HL-60 (cell line): Measurements from ENCODE around the gene VTI1A.
A peak's percentile ranks its signal among the peaks of the same experiment; 100 is the strongest.

Source experiments
- DNase-seq, 2 experiments: peaks; one replicate each; pipeline ENCODE4 v3.0.0-alpha.2; 2010 to 2020; ENCODE audit warnings: low read depth in 1 of 2, low spot score in 1 of 2
- H3K27ac ChIP-seq: fragments of 250-450 bp; sonication (Bioruptor Pico); replicated peaks from 2 replicates; pipeline ENCODE4 v1.5.1; 2020; ENCODE audit warnings: mild to moderate bottlenecking, moderate library complexity
- H3K27me3 ChIP-seq: fragments of 250-450 bp; sonication (Bioruptor Pico); 2 replicates; pipeline ENCODE4 v1.5.1; 2021; ENCODE audit warnings: mild to moderate bottlenecking, moderate library complexity; ENCODE audit not compliant: insufficient read depth, poor library complexity, severe bottlenecking
- H3K4me3 ChIP-seq: replicated peaks from 2 replicates; pipeline ENCODE4 v1.5.1; 2011; ENCODE audit warnings: mild to moderate bottlenecking, control low read depth, low read length; ENCODE audit not compliant: insufficient read depth
- GABPA ChIP-seq: IDR thresholded peaks from 2 replicates; pipeline ENCODE4 v1.6.1; 2012; ENCODE audit warnings: low read depth
- POLR2AphosphoS5 ChIP-seq: IDR thresholded peaks from 2 replicates; pipeline ENCODE4 v1.6.1; 2012; ENCODE audit warnings: low read depth
- SPI1 ChIP-seq: IDR thresholded peaks from 2 replicates; pipeline ENCODE4 v1.6.1; 2012; ENCODE audit warnings: low read depth, mild to moderate bottlenecking, borderline replicate concordance
- TF ChIP-seq, protein P1 (sequence below): IDR thresholded peaks from 2 replicates; pipeline ENCODE4 v1.6.1; 2012; ENCODE audit warnings: low read depth; ENCODE audit not compliant: insufficient replicate concordance
- TF ChIP-seq, protein P2 (sequence below): IDR thresholded peaks from one replicate; pipeline ENCODE4 v1.5.1; 2011; ENCODE audit warnings: low read length, control low read depth, inconsistent platforms; ENCODE audit not compliant: insufficient read depth

VTI1A gene

DNA sequence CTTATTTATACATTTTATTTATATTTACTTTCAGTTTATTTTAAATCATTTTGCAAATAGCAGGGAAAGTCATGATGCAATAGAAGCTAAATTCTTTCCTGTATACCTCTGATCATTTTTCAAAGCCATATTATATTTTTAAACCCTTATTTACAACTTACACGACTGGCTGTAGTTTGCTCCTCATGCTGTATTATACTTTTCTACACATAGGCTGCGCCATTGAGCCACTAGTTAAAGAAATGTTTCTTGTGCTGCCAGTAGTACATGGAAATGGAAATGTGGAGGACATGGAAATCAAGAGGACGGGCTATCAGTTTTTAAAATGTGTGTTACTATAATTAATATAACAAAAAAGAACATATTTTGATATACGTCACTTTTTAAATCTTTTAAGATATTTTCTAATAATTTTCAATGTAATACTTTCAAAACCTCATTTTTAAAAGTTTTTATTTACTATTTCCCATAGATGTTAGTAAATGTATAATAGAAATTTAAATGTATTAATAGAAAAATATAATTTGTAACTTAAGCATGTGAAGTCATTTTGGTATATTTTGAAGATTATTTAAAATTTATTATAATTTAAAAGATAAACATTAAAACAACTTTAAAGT is 118.5 kb downstream of the VTI1A start:
- TF ChIP-seq POLR2AphosphoS5 (no peak), SPI1 (no peak), GABPA (no peak)
- TF ChIP-seq, protein P1, sequence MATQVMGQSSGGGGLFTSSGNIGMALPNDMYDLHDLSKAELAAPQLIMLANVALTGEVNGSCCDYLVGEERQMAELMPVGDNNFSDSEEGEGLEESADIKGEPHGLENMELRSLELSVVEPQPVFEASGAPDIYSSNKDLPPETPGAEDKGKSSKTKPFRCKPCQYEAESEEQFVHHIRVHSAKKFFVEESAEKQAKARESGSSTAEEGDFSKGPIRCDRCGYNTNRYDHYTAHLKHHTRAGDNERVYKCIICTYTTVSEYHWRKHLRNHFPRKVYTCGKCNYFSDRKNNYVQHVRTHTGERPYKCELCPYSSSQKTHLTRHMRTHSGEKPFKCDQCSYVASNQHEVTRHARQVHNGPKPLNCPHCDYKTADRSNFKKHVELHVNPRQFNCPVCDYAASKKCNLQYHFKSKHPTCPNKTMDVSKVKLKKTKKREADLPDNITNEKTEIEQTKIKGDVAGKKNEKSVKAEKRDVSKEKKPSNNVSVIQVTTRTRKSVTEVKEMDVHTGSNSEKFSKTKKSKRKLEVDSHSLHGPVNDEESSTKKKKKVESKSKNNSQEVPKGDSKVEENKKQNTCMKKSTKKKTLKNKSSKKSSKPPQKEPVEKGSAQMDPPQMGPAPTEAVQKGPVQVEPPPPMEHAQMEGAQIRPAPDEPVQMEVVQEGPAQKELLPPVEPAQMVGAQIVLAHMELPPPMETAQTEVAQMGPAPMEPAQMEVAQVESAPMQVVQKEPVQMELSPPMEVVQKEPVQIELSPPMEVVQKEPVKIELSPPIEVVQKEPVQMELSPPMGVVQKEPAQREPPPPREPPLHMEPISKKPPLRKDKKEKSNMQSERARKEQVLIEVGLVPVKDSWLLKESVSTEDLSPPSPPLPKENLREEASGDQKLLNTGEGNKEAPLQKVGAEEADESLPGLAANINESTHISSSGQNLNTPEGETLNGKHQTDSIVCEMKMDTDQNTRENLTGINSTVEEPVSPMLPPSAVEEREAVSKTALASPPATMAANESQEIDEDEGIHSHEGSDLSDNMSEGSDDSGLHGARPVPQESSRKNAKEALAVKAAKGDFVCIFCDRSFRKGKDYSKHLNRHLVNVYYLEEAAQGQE: no peak
- TF ChIP-seq, protein P2, sequence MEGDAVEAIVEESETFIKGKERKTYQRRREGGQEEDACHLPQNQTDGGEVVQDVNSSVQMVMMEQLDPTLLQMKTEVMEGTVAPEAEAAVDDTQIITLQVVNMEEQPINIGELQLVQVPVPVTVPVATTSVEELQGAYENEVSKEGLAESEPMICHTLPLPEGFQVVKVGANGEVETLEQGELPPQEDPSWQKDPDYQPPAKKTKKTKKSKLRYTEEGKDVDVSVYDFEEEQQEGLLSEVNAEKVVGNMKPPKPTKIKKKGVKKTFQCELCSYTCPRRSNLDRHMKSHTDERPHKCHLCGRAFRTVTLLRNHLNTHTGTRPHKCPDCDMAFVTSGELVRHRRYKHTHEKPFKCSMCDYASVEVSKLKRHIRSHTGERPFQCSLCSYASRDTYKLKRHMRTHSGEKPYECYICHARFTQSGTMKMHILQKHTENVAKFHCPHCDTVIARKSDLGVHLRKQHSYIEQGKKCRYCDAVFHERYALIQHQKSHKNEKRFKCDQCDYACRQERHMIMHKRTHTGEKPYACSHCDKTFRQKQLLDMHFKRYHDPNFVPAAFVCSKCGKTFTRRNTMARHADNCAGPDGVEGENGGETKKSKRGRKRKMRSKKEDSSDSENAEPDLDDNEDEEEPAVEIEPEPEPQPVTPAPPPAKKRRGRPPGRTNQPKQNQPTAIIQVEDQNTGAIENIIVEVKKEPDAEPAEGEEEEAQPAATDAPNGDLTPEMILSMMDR: peak; percentile 18
- no peak overlapping the region for H3K4me3 ChIP-seq
- no peaks in the 10 kb centered on the region for H3K27me3 ChIP-seq
- DNase-seq: peak; percentile 14 to 49
- H3K27ac ChIP-seq: no peak overlapping the region

DNA sequence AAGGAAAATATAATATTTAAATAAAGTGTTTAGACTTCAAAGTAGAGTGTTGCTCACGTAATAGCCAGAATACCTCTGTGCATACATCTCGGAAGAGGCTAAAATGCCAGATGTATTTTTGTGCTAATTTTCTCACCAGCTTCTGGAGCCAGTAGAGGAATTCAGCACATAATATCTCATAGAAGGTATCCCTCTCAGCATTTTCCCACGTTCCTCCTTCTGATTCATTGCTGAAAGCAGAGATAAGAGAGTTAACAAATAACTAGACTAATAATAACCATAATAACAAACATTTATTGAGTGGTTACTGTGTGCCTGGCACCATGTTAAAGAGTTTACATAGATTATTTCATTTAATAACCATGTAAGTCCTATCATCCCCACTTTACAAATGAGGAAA is 123.6 kb downstream of the VTI1A start:
- H3K4me3 ChIP-seq: no peak overlapping the region
- no peaks in the 10 kb centered on the region for H3K27me3 ChIP-seq
- DNase-seq: no peak
- TF ChIP-seq POLR2AphosphoS5 (no peak), GABPA (no peak)
- TF ChIP-seq, protein P2: no peak
- no peak overlapping the region for H3K27ac ChIP-seq

DNA sequence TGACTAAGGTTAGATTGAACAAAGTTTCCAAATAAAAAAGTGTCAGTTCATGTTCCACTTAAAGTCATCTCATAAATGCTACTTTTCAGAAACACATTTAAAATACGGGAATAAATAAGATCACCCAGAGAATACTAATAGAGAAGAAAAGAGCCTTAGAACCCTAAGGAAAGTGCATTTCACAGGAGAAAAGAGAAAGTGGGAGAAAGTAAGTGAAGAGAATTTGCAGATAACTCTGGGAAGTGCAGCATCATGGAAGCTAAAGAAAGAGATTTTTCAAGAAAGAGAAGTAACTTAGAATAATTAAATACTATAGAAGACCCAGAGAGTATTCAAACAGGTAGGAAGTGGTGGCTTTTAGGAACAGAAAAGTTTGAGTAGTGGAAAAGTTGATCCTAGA is 132.6 kb downstream of the VTI1A start:
- no peak overlapping the region for H3K4me3 ChIP-seq
- TF ChIP-seq POLR2AphosphoS5 (no peak), GABPA (no peak), SPI1 (no peak)
- TF ChIP-seq, protein P1: no peak
- TF ChIP-seq, protein P2: no peak
- H3K27me3 ChIP-seq: no peaks in the 10 kb centered on the region
- no peak overlapping the region for H3K27ac ChIP-seq
- no peak for DNase-seq

DNA sequence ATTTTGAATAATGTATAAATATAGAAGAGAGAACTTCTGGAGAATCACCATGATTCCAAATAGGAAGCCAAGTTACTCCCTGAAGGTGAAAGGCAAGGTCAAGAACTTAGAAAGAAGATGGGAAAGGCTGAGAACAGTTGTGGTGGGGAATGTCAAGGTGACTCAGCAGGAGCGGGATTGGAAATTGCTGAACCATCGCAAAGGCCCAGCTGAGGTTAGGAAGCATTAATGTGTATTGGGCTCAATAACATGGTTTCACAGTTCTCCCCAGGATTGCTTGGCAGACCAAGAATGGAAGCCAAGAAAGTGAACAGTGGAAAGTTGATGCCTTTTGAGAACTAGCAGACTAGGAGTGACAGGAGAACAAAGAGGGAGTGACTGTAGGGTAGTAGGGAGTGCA is 133.3 kb downstream of the VTI1A start:
- Histone ChIP-seq H3K27ac (no peak overlapping the region), H3K27me3 (no peaks in the 10 kb centered on the region), H3K4me3 (no peak overlapping the region)
- no peak for TF ChIP-seq SPI1
- DNase-seq: no peak
